Fibroblast of skin of right quadriceps (primary cell): ENCODE measurements around the gene AGTRAP.

Source experiments
- DNase-seq: peaks from one replicate; pipeline ENCODE4 v3.0.0-alpha.2; 2013

The AGTRAP gene

GRCh38 chr1:11735854-11736745 lies at the start of gene AGTRAP:
Gene AGTRAP, plus strand, starts transcription at chr1:11736136. Its CDS starts 73 bp downstream, at chr1:11736209.
- DNase-seq, result peak; percentile 86

- DNase-seq, result no peak
Measured at GRCh38 chr1:11688506-11688905, 47.4 kb upstream of the AGTRAP start.

GRCh38 chr1:11690397-11691301 lies 45.3 kb upstream of the AGTRAP start:
- no peak for DNase-seq

- no peak for DNase-seq
Measured at GRCh38 chr1:11691302-11691914, 44.5 kb upstream of the AGTRAP start, which contains the start of gene DRAXIN. Gene DRAXIN, plus strand, starts transcription at chr1:11691710. Its CDS starts 14,549 bp downstream, at chr1:11706259.

GRCh38 chr1:11691928-11692711 lies 43.8 kb upstream of the AGTRAP start:
- DNase-seq, result no peak

GRCh38 chr1:11693024-11693590 lies 42.8 kb upstream of the AGTRAP start:
- DNase-seq, result peak; percentile 72

GRCh38 chr1:11693917-11694316 lies 42.0 kb upstream of the AGTRAP start:
- no peak for DNase-seq

- no peak for DNase-seq
Measured at GRCh38 chr1:11695861-11696260, 40.1 kb upstream of the AGTRAP start.

GRCh38 chr1:11697188-11697892 lies 38.6 kb upstream of the AGTRAP start:
- no peak for DNase-seq

GRCh38 chr1:11697893-11698210 lies 38.1 kb upstream of the AGTRAP start:
- DNase-seq, result no peak

GRCh38 chr1:11700601-11701467 lies 35.1 kb upstream of the AGTRAP start:
- no peak for DNase-seq

- DNase-seq, result no peak
Measured at GRCh38 chr1:11701551-11701961, 34.4 kb upstream of the AGTRAP start.

- no peak for DNase-seq
Measured at GRCh38 chr1:11701981-11702803, 33.7 kb upstream of the AGTRAP start.

- no peak for DNase-seq
Measured at GRCh38 chr1:11703357-11704193, 32.4 kb upstream of the AGTRAP start.

- DNase-seq, result no peak
Measured at GRCh38 chr1:11704194-11704529, 31.8 kb upstream of the AGTRAP start.

GRCh38 chr1:11704691-11705475 lies 31.1 kb upstream of the AGTRAP start:
- no peak for DNase-seq

GRCh38 chr1:11705596-11705995 lies 30.3 kb upstream of the AGTRAP start:
- no peak for DNase-seq

GRCh38 chr1:11706292-11706691 lies 29.6 kb upstream of the AGTRAP start:
- no peak for DNase-seq
